Osteoblast (primary cell): ENCODE results near the gene KLHL3. TPM values are rescaled to one million over a fixed set of nuclear protein-coding genes. Genes with fewer than 3 reads are reported as not detected.

Experiments used
- DNase-seq: peaks from one replicate; pipeline ENCODE4 v3.0.0; 2011; ENCODE audit warnings: low spot score, mixed read lengths; ENCODE audit not compliant: insufficient read length; ENCODE audit errors: missing footprints
- H2AFZ ChIP-seq: 2 replicates; pipeline ENCODE4 v1.6.0; 2011; ENCODE audit warnings: mild to moderate bottlenecking, low read length
- H3K27ac ChIP-seq: 2 replicates; pipeline ENCODE4 v1.5.1; 2011; ENCODE audit warnings: mild to moderate bottlenecking, low read depth, low read length, moderate library complexity
- H3K27me3 ChIP-seq: 2 replicates; pipeline ENCODE4 v1.6.0; 2012; ENCODE audit warnings: mild to moderate bottlenecking, control low read depth, inconsistent platforms, low read length, moderate library complexity; ENCODE audit not compliant: insufficient read depth
- H3K36me3 ChIP-seq: 2 replicates; pipeline ENCODE4 v1.5.1; 2011; ENCODE audit warnings: mild to moderate bottlenecking, low read length, control low read depth, moderate library complexity; ENCODE audit not compliant: insufficient read depth
- H3K4me1 ChIP-seq: 2 replicates; pipeline ENCODE4 v1.5.1; 2011; ENCODE audit warnings: mild to moderate bottlenecking, low read length, control low read depth, moderate library complexity; ENCODE audit not compliant: insufficient read depth
- H3K4me2 ChIP-seq: 2 replicates; pipeline ENCODE4 v1.6.0; 2011; ENCODE audit warnings: mild to moderate bottlenecking, low read length; ENCODE audit not compliant: insufficient read depth
- H3K4me3 ChIP-seq: fragments of 200-600 bp; sonication (generic); 3 replicates; pipeline ENCODE4 v1.5.1; 2012; ENCODE audit warnings: mild to moderate bottlenecking, low read length, inconsistent platforms; ENCODE audit not compliant: insufficient read depth
- H3K79me2 ChIP-seq: 2 replicates; pipeline ENCODE4 v1.6.0; 2012; ENCODE audit warnings: mild to moderate bottlenecking, low read length, control low read depth, inconsistent platforms; ENCODE audit not compliant: insufficient read depth
- H3K9me3 ChIP-seq: 2 replicates; pipeline ENCODE4 v1.5.1; 2011; ENCODE audit warnings: low read depth, low read length, control low read depth
- H4K20me1 ChIP-seq: 2 replicates; pipeline ENCODE4 v1.6.0; 2012; ENCODE audit warnings: mild to moderate bottlenecking, low read length, control low read depth; ENCODE audit not compliant: insufficient read depth
- CTCF ChIP-seq: IDR thresholded peaks from 2 replicates; pipeline ENCODE4 v1.5.1; 2011; ENCODE audit warnings: mild to moderate bottlenecking, low read depth, low read length, moderate library complexity; ENCODE audit errors: extremely low read depth
- total RNA-seq: library from RNA; depleted of rRNA; stranded (reverse); fragments of >200 nt; gene quantifications from 2 replicates; pipeline ENCODE4 v1.2.3, GENCODE V29; 2012

The KLHL3 gene
- total RNA-seq, 1 donor, result 6.2 TPM

GRCh38 chr5:137621861-137622823 lies 113.7 kb downstream of the KLHL3 start:
- Histone ChIP-seq H3K4me3 (peak overlapping the region; percentile 10), H3K9me3 (no peaks in the 10 kb centered on the region), H3K36me3 (no peaks in the 10 kb centered on the region), H2AFZ (no peak overlapping the region), H3K4me1 (peaks cover 50% of the 10 kb centered on the region), H3K27me3 (no peaks in the 10 kb centered on the region), H3K27ac (peak overlapping the region; percentile 85), H3K4me2 (peak overlapping the region; percentile 39), H4K20me1 (no peaks in the 10 kb centered on the region), H3K79me2 (no peaks in the 10 kb centered on the region)
- peak; percentile 94 for DNase-seq
- TF ChIP-seq CTCF, result no peak

GRCh38 chr5:137621306-137621705 lies 114.6 kb downstream of the KLHL3 start:
- H3K36me3 ChIP-seq, result no peaks in the 10 kb centered on the region
- no peak overlapping the region for H2AFZ ChIP-seq
- no peak overlapping the region for H3K4me3 ChIP-seq
- peak overlapping the region; percentile 85 for H3K27ac ChIP-seq
- no peak overlapping the region for H3K4me2 ChIP-seq
- no peak for DNase-seq
- H4K20me1 ChIP-seq, result no peaks in the 10 kb centered on the region
- H3K9me3 ChIP-seq, result no peaks in the 10 kb centered on the region
- H3K4me1 ChIP-seq, result peaks cover 50% of the 10 kb centered on the region
- no peak for TF ChIP-seq CTCF
- no peaks in the 10 kb centered on the region for H3K27me3 ChIP-seq
- H3K79me2 ChIP-seq, result no peaks in the 10 kb centered on the region

- Histone ChIP-seq H3K36me3 (no peaks in the 10 kb centered on the region), H3K4me3 (peak overlapping the region; percentile 10), H3K79me2 (no peaks in the 10 kb centered on the region), H2AFZ (no peak overlapping the region), H3K27ac (peak overlapping the region; percentile 76), H3K27me3 (no peaks in the 10 kb centered on the region), H3K4me1 (peaks cover 50% of the 10 kb centered on the region), H3K9me3 (no peaks in the 10 kb centered on the region), H3K4me2 (peak overlapping the region; percentile 47), H4K20me1 (no peaks in the 10 kb centered on the region)
- DNase-seq, result peak; percentile 83
- no peak for TF ChIP-seq CTCF
Measured at GRCh38 chr5:137619191-137619870, 116.6 kb downstream of the KLHL3 start.

- H3K4me1 ChIP-seq, result peaks cover 50% of the 10 kb centered on the region
Measured at GRCh38 chr5:137618476-137618875, 117.4 kb downstream of the KLHL3 start.

More at GRCh38 chr5:137618476-137618875, 117.4 kb downstream of the KLHL3 start:
- H3K4me2 ChIP-seq, result no peak overlapping the region
- H3K9me3 ChIP-seq, result no peaks in the 10 kb centered on the region
- H3K79me2 ChIP-seq, result no peaks in the 10 kb centered on the region
- H4K20me1 ChIP-seq, result no peaks in the 10 kb centered on the region
- no peak overlapping the region for H3K4me3 ChIP-seq
- H3K27me3 ChIP-seq, result no peaks in the 10 kb centered on the region
- H3K36me3 ChIP-seq, result no peaks in the 10 kb centered on the region
- no peak for TF ChIP-seq CTCF
- no peak overlapping the region for H2AFZ ChIP-seq
- no peak for DNase-seq
- H3K27ac ChIP-seq, result peak overlapping the region; percentile 76
